PC-9 (cell line): ENCODE measurements around the gene SCN2B. TPM values are rescaled to one million over a fixed set of nuclear protein-coding genes. Genes with fewer than 3 reads are reported as not detected.

Experiments
- BruUV-seq: library from RNA; stranded (reverse); fragments of 400-500 nt; replicated peaks from 2 replicates; lab custom pipeline; 2021; lab: Mats Ljungman, UMichigan
- CTCF ChIA-PET: fragments of 300-600 bp; sonication (Branson Sonifier 250); formaldehyde crosslinking; loops from one replicate; lab custom pipeline; 2022; ENCODE audit warnings: antibody characterized with exemption; lab: Charles Lee
- POLR2A ChIA-PET: fragments of 300-600 bp; sonication (Branson Sonifier 250); formaldehyde crosslinking; loops from one replicate; lab custom pipeline; 2022; ENCODE audit warnings: antibody characterized with exemption; ENCODE audit not compliant: unreplicated experiment; lab: Charles Lee
- DNase-seq, 2 experiments: peaks; one replicate each; pipeline versions ENCODE4 v3.0.0 to v3.0.0-alpha.2; 2015 to 2022; ENCODE audit warnings: mixed read lengths in 1 of 2
- H2AFZ ChIP-seq: fragments of 200-600 bp; sonication (generic); 2 replicates; pipeline ENCODE4 v1.8.1; 2017; ENCODE audit warnings: antibody characterized with exemption
- H3F3A ChIP-seq: fragments of 200-600 bp; sonication (generic); 2 replicates; pipeline ENCODE4 v1.8.1; 2017; ENCODE audit warnings: antibody characterized with exemption, mild to moderate bottlenecking, low read depth; ENCODE audit not compliant: insufficient read depth
- H3K27ac ChIP-seq: fragments of 200-600 bp; sonication (generic); 2 replicates; pipeline ENCODE4 v1.6.1; 2016; ENCODE audit warnings: mixed run types
- H3K27me3 ChIP-seq: fragments of 200-600 bp; sonication (generic); 2 replicates; pipeline ENCODE4 v1.6.1; 2016; ENCODE audit warnings: low read depth, mixed run types; ENCODE audit not compliant: insufficient read depth
- H3K36me3 ChIP-seq: fragments of 200-600 bp; sonication (generic); 2 replicates; pipeline ENCODE4 v1.6.1; 2016; ENCODE audit warnings: low read depth, mixed run types
- H3K4me1 ChIP-seq: fragments of 200-600 bp; sonication (generic); replicated peaks from 2 replicates; pipeline ENCODE4 v1.6.1; 2016; ENCODE audit warnings: mixed run types; ENCODE audit not compliant: insufficient read depth
- H3K4me2 ChIP-seq: fragments of 200-600 bp; sonication (generic); 2 replicates; pipeline ENCODE4 v1.6.1; 2017; ENCODE audit warnings: mixed run types
- H3K4me3 ChIP-seq: fragments of 200-600 bp; sonication (generic); 2 replicates; pipeline ENCODE4 v1.6.1; 2016; ENCODE audit warnings: mixed run types
- H3K79me2 ChIP-seq: fragments of 200-600 bp; sonication (generic); 2 replicates; pipeline ENCODE4 v1.6.1; 2017; ENCODE audit warnings: low read depth, mixed run types
- H3K9me2 ChIP-seq: fragments of 200-600 bp; sonication (generic); 2 replicates; pipeline ENCODE4 v1.8.1; 2017; ENCODE audit warnings: mild to moderate bottlenecking; ENCODE audit not compliant: insufficient read depth
- H3K9me3 ChIP-seq: fragments of 200-600 bp; sonication (generic); 2 replicates; pipeline ENCODE4 v1.8.1; 2016; ENCODE audit warnings: low read depth; ENCODE audit not compliant: insufficient read depth
- H4K20me1 ChIP-seq: fragments of 200-600 bp; sonication (generic); 2 replicates; pipeline ENCODE4 v1.8.1; 2017; ENCODE audit not compliant: insufficient read depth
- EZH2 ChIP-seq: fragments of 200-600 bp; sonication (generic); IDR thresholded peaks from 2 replicates; pipeline ENCODE4 v1.8.0; 2017; ENCODE audit warnings: antibody characterized with exemption, low read depth
- intact Hi-C: fragments of 100-400 bp; cut with micrococcal nuclease; formaldehyde crosslinking; loops from one replicate; pipeline ENCODE4 v1.10.0; 2022; ENCODE audit not compliant: unreplicated experiment
- total RNA-seq: library from RNA; stranded (reverse); gene quantifications from 2 replicates; pipeline ENCODE4 v1.2.3, GENCODE V29; 2021
- TF ChIP-seq, protein P1 (sequence below): fragments of 200-600 bp; sonication (generic); conservative IDR thresholded peaks from 2 replicates; pipeline ENCODE4 v1.6.1; 2017; ENCODE audit warnings: mixed run types, antibody characterized with exemption, mild to moderate bottlenecking, moderate library complexity

Gene SCN2B
- total RNA-seq, 1 experiment from 2014 or later, result not detected

GRCh38 chr11:118221419-118221818 lies 45.0 kb upstream of the SCN2B start:
- no TSS peak for BruUV-seq
- CTCF ChIA-PET, result no interaction called here
- Histone ChIP-seq H3K36me3 (no peaks in the 10 kb centered on the region; the same call in 1 of the 2 replicates), H3K4me1 (no peaks in the 10 kb centered on the region), H3K9me2 (no peaks in the 10 kb centered on the region), H2AFZ (no peak overlapping the region), H3K9me3 (no peaks in the 10 kb centered on the region), H3K4me2 (no peak overlapping the region), H3K27ac (no peak overlapping the region), H4K20me1 (no peaks in the 10 kb centered on the region), H3K4me3 (no peak overlapping the region), H3F3A (no peaks in the 10 kb centered on the region), H3K79me2 (no peaks in the 10 kb centered on the region), H3K27me3 (no peaks in the 10 kb centered on the region)
- POLR2A ChIA-PET, result no interaction called here
- intact Hi-C loops, result no loop called here
- DNase-seq, result no peak
- TF ChIP-seq, protein P1, sequence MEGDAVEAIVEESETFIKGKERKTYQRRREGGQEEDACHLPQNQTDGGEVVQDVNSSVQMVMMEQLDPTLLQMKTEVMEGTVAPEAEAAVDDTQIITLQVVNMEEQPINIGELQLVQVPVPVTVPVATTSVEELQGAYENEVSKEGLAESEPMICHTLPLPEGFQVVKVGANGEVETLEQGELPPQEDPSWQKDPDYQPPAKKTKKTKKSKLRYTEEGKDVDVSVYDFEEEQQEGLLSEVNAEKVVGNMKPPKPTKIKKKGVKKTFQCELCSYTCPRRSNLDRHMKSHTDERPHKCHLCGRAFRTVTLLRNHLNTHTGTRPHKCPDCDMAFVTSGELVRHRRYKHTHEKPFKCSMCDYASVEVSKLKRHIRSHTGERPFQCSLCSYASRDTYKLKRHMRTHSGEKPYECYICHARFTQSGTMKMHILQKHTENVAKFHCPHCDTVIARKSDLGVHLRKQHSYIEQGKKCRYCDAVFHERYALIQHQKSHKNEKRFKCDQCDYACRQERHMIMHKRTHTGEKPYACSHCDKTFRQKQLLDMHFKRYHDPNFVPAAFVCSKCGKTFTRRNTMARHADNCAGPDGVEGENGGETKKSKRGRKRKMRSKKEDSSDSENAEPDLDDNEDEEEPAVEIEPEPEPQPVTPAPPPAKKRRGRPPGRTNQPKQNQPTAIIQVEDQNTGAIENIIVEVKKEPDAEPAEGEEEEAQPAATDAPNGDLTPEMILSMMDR, result no peak
- no peak for TF ChIP-seq EZH2

GRCh38 chr11:118219732-118220131 lies 43.3 kb upstream of the SCN2B start:
- no peaks in the 10 kb centered on the region for H3K9me2 ChIP-seq
- no TSS peak for BruUV-seq

DNA sequence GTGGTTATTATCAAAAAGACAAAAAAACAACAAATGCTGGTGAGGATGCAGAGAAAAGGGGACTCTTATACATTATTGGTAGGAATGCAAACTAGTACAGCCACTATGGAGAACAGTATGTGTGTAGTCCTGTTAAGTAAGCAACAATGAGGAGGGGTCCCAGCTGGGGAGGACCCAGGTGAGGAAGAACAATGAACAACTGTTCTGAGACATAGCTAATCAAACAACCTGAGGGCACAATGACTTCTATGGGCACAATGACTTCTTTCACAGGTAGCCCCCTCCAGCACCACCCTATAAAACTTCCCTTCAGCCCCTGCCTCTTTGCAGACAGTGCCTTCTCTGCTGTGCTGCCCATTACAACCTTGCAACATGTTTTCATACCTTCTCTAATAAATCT lies 42.8 kb upstream of the SCN2B start:
- Histone ChIP-seq H3K4me2 (no peak overlapping the region), H3K27me3 (no peaks in the 10 kb centered on the region), H3K27ac (no peak overlapping the region), H3K36me3 (no peaks in the 10 kb centered on the region), H3F3A (no peaks in the 10 kb centered on the region), H3K4me3 (no peak overlapping the region), H3K79me2 (no peaks in the 10 kb centered on the region), H2AFZ (no peak overlapping the region), H3K9me3 (no peaks in the 10 kb centered on the region), H3K4me1 (peaks cover 2% of the 10 kb centered on the region; the same call in 1 of the 2 replicates), H4K20me1 (no peaks in the 10 kb centered on the region), H3K9me2 (no peaks in the 10 kb centered on the region)
- no peak for DNase-seq
- no TSS peak for BruUV-seq
- ChIA-PET POLR2A (no interaction called here), CTCF (no interaction called here)
- no peak for TF ChIP-seq EZH2
- TF ChIP-seq, protein P1, result no peak
- intact Hi-C loops, result no loop called here

More at GRCh38 chr11:118219732-118220131, 43.3 kb upstream of the SCN2B start:
- Histone ChIP-seq H3K27ac (no peak overlapping the region), H3K4me1 (no peaks in the 10 kb centered on the region), H3K9me3 (no peaks in the 10 kb centered on the region), H2AFZ (no peak overlapping the region), H3K4me3 (no peak overlapping the region), H3K36me3 (no peaks in the 10 kb centered on the region), H3F3A (no peaks in the 10 kb centered on the region), H3K27me3 (no peaks in the 10 kb centered on the region), H3K79me2 (no peaks in the 10 kb centered on the region), H4K20me1 (no peaks in the 10 kb centered on the region), H3K4me2 (no peak overlapping the region)
- no peak for TF ChIP-seq EZH2
- TF ChIP-seq, protein P1, result no peak
- intact Hi-C loops, result no loop called here
- CTCF ChIA-PET, result no interaction called here
- POLR2A ChIA-PET, result no interaction called here
- no peak for DNase-seq
